Neural progenitor cell (in vitro differentiated cells): ENCODE data around the gene IQGAP2. TPM values are rescaled to one million over a fixed set of nuclear protein-coding genes. Genes with fewer than 3 reads are reported as not detected.

Experiments used
- DNase-seq: peaks from one replicate; pipeline ENCODE4 v3.0.0-alpha.2; 2016; ENCODE audit warnings: low spot score
- H2AFZ ChIP-seq: fragments of 200-600 bp; sonication (generic); replicated peaks from 2 replicates; pipeline ENCODE4 v1.6.1; 2016; ENCODE audit warnings: antibody characterized with exemption
- H3F3A ChIP-seq: fragments of 200-600 bp; sonication (generic); 2 replicates; pipeline ENCODE4 v1.6.1; 2016; ENCODE audit warnings: antibody characterized with exemption, low read depth
- H3K27ac ChIP-seq: fragments of 200-600 bp; sonication (generic); 2 replicates; pipeline ENCODE4 v1.5.1; 2016; ENCODE audit warnings: mild to moderate bottlenecking
- H3K27me3 ChIP-seq: fragments of 200-600 bp; sonication (generic); 2 replicates; pipeline ENCODE4 v1.6.1; 2016; ENCODE audit warnings: mild to moderate bottlenecking, moderate library complexity
- H3K36me3 ChIP-seq: fragments of 200-600 bp; sonication (generic); 2 replicates; pipeline ENCODE4 v1.5.1; 2016
- H3K4me1 ChIP-seq: fragments of 200-600 bp; sonication (generic); 2 replicates; pipeline ENCODE4 v1.6.1; 2016; ENCODE audit warnings: mixed run types
- H3K4me2 ChIP-seq: fragments of 200-600 bp; sonication (generic); 2 replicates; pipeline ENCODE4 v1.6.1; 2016
- H3K4me3 ChIP-seq: fragments of 200-600 bp; sonication (generic); 2 replicates; pipeline ENCODE4 v1.5.1; 2016
- H3K79me2 ChIP-seq: fragments of 200-600 bp; sonication (generic); 2 replicates; pipeline ENCODE4 v1.6.1; 2016; ENCODE audit warnings: low read depth
- H3K9ac ChIP-seq: fragments of 200-600 bp; sonication (generic); 2 replicates; pipeline ENCODE4 v1.6.1; 2016
- H3K9me3 ChIP-seq: fragments of 200-600 bp; sonication (generic); 2 replicates; pipeline ENCODE4 v1.5.1; 2016; ENCODE audit warnings: low read depth
- H4K20me1 ChIP-seq: fragments of 200-600 bp; sonication (generic); 2 replicates; pipeline ENCODE4 v1.6.1; 2016; ENCODE audit warnings: low read depth
- H3K27ac Mint-ChIP-seq: 3 replicates; pipeline ENCODE4 v1.8.0; 2021; ENCODE audit warnings: mixed read lengths
- H3K27me3 Mint-ChIP-seq: 2 replicates; pipeline ENCODE4 v1.8.0; 2022; ENCODE audit warnings: low read depth, mild to moderate bottlenecking, inconsistent platforms, moderate library complexity, mixed read lengths; ENCODE audit not compliant: insufficient read depth
- H3K36me3 Mint-ChIP-seq: 3 replicates; pipeline ENCODE4 v1.8.0; 2021; ENCODE audit warnings: mixed read lengths
- H3K4me1 Mint-ChIP-seq: 3 replicates; pipeline ENCODE4 v1.8.0; 2021; ENCODE audit warnings: mixed read lengths
- H3K4me3 Mint-ChIP-seq: 3 replicates; pipeline ENCODE4 v1.8.0; 2021; ENCODE audit warnings: mild to moderate bottlenecking, moderate library complexity, mixed read lengths
- H3K9me3 Mint-ChIP-seq: 3 replicates; pipeline ENCODE4 v1.8.0; 2020; ENCODE audit warnings: mixed read lengths
- EZH2 ChIP-seq: fragments of 200-600 bp; sonication (generic); IDR thresholded peaks from 2 replicates; pipeline ENCODE4 v1.6.1; 2017; ENCODE audit warnings: antibody characterized with exemption, mild to moderate bottlenecking, moderate library complexity
- EZH2phosphoT487 ChIP-seq: fragments of 200-600 bp; sonication (generic); IDR thresholded peaks from 2 replicates; pipeline ENCODE4 v1.6.1; 2017; ENCODE audit warnings: antibody characterized with exemption
- total RNA-seq: library from RNA; depleted of rRNA; stranded (reverse); fragments of >200 nt; gene quantifications from 2 replicates; pipeline ENCODE4 v1.2.3, GENCODE V29; 2015; ENCODE audit warnings: low replicate concordance
- TF ChIP-seq, protein P1 (sequence below): fragments of 200-600 bp; sonication (generic); IDR thresholded peaks from 2 replicates; pipeline ENCODE4 v1.5.1; 2017; ENCODE audit warnings: antibody characterized with exemption, mild to moderate bottlenecking

IQGAP2 gene
- total RNA-seq, 1 donor from 2014 or later: 37.7 TPM

GRCh38 chr5:76376866-76377230 is 26.2 kb upstream of the IQGAP2 start:
- H3K36me3 Mint-ChIP-seq: no peaks in the 10 kb centered on the region
- Histone ChIP-seq H3K79me2 (no peaks in the 10 kb centered on the region), H3F3A (no peaks in the 10 kb centered on the region), H3K27ac (no peak overlapping the region), H3K4me3 (no peak overlapping the region), H3K9me3 (no peaks in the 10 kb centered on the region), H4K20me1 (no peaks in the 10 kb centered on the region), H3K4me1 (no peaks in the 10 kb centered on the region), H3K4me2 (no peak overlapping the region), H2AFZ (no peak overlapping the region), H3K36me3 (no peaks in the 10 kb centered on the region), H3K27me3 (no peaks in the 10 kb centered on the region), H3K9ac (no peak overlapping the region)
- H3K4me3 Mint-ChIP-seq: no peak overlapping the region
- peaks cover 21% of the 10 kb centered on the region for H3K4me1 Mint-ChIP-seq
- no peaks in the 10 kb centered on the region for H3K9me3 Mint-ChIP-seq
- TF ChIP-seq, protein P1, sequence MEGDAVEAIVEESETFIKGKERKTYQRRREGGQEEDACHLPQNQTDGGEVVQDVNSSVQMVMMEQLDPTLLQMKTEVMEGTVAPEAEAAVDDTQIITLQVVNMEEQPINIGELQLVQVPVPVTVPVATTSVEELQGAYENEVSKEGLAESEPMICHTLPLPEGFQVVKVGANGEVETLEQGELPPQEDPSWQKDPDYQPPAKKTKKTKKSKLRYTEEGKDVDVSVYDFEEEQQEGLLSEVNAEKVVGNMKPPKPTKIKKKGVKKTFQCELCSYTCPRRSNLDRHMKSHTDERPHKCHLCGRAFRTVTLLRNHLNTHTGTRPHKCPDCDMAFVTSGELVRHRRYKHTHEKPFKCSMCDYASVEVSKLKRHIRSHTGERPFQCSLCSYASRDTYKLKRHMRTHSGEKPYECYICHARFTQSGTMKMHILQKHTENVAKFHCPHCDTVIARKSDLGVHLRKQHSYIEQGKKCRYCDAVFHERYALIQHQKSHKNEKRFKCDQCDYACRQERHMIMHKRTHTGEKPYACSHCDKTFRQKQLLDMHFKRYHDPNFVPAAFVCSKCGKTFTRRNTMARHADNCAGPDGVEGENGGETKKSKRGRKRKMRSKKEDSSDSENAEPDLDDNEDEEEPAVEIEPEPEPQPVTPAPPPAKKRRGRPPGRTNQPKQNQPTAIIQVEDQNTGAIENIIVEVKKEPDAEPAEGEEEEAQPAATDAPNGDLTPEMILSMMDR: no peak
- TF ChIP-seq EZH2phosphoT487: no peak
- TF ChIP-seq EZH2: no peak
- H3K27ac Mint-ChIP-seq: no peak overlapping the region
- peaks cover 8% of the 10 kb centered on the region for H3K27me3 Mint-ChIP-seq
- no peak for DNase-seq

DNA sequence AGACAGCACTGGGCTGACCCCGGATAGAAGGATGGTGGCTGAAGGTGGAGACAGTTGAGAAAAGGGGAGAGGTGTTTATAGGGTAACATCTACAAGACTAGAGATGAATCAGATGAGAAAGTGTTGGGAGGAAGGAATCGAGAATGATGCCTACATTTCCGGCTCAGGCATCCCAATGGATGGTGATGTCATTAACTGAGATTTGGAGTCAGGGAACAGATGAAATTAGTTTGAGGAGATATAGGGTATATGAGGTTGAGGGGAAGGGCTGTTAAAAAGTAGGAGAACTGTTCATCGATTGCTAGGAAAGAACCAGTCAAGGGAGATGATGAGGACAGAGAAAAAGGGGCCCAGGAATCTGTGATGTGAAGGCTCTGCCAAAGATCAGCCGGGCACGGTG is 24.7 kb upstream of the IQGAP2 start:
- Histone ChIP-seq H3K79me2 (no peaks in the 10 kb centered on the region), H3K4me1 (no peaks in the 10 kb centered on the region), H2AFZ (no peak overlapping the region), H3K9me3 (no peaks in the 10 kb centered on the region), H3K9ac (no peak overlapping the region), H3K36me3 (no peaks in the 10 kb centered on the region), H3F3A (no peaks in the 10 kb centered on the region), H3K27ac (no peak overlapping the region), H3K4me3 (no peak overlapping the region), H4K20me1 (no peaks in the 10 kb centered on the region), H3K27me3 (no peaks in the 10 kb centered on the region), H3K4me2 (no peak overlapping the region)
- Mint-ChIP-seq H3K9me3 (no peaks in the 10 kb centered on the region), H3K36me3 (no peaks in the 10 kb centered on the region), H3K27ac (peak overlapping the region; percentile 2), H3K4me3 (no peak overlapping the region), H3K27me3 (peaks cover 10% of the 10 kb centered on the region), H3K4me1 (peaks cover 10% of the 10 kb centered on the region)
- TF ChIP-seq EZH2 (no peak), EZH2phosphoT487 (no peak)
- TF ChIP-seq, protein P1: no peak
- DNase-seq: no peak

GRCh38 chr5:76379316-76379715 is 23.8 kb upstream of the IQGAP2 start:
- no peaks in the 10 kb centered on the region for H3K9me3 ChIP-seq
- no peak overlapping the region for H3K4me3 ChIP-seq
- Mint-ChIP-seq H3K4me1 (peaks cover 15% of the 10 kb centered on the region), H3K36me3 (no peaks in the 10 kb centered on the region), H3K9me3 (no peaks in the 10 kb centered on the region), H3K4me3 (no peak overlapping the region), H3K27ac (no peak overlapping the region), H3K27me3 (peaks cover 8% of the 10 kb centered on the region)
- H3K36me3 ChIP-seq: no peaks in the 10 kb centered on the region
- no peak overlapping the region for H2AFZ ChIP-seq
- no peak for DNase-seq
- no peak overlapping the region for H3K9ac ChIP-seq
- TF ChIP-seq EZH2phosphoT487: no peak
- no peak for TF ChIP-seq EZH2
- TF ChIP-seq, protein P1: no peak
- H3F3A ChIP-seq: no peaks in the 10 kb centered on the region
- no peaks in the 10 kb centered on the region for H3K27me3 ChIP-seq
- H3K27ac ChIP-seq: no peak overlapping the region
- peaks cover under 1% of the 10 kb centered on the region for H3K4me1 ChIP-seq
- no peaks in the 10 kb centered on the region for H3K79me2 ChIP-seq
- H4K20me1 ChIP-seq: no peaks in the 10 kb centered on the region
- no peak overlapping the region for H3K4me2 ChIP-seq
